ENCODE measurements around the gene STK24. TPM values are rescaled to one million over a fixed set of nuclear protein-coding genes. Genes with fewer than 3 reads are reported as not detected.

The STK24 gene
- total and polyA plus RNA-seq, 10 of the 15 experiments (the other 5 are each of a cell fraction or from before 2014, with no cell fraction given): 7.5 to 115 (median 52.9) TPM

DNA sequence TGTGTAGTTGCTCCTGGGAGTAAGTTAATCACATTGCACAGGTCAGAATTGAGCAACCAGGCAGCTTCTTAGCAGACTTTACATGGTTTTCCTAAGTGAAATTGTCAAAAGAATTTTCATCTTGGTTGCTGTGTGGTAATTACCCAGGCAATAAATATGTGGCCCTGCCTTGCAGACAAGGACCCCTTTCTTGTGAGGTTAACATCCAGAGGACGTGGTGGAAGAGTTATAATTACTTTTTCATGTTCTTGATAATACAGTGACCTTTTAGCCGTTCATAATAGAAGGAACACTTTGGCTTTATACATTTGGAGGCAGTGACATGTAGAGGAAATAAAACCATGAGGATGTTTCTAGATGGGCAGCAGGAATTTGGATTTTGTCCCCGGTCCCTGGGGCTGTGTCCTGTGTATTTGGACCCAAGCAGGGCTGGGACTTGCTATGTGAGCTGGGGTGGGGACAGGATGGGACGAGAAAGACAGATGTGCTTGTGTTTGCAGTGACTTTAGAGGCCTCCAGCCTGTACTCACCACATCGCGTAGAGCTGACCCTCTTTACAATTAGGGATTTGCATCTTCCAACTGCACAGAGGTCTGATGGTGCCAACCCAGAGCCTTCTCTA is 156.2 kb downstream of the STK24 start (continued):
- TF ChIP-seq, protein P1, sequence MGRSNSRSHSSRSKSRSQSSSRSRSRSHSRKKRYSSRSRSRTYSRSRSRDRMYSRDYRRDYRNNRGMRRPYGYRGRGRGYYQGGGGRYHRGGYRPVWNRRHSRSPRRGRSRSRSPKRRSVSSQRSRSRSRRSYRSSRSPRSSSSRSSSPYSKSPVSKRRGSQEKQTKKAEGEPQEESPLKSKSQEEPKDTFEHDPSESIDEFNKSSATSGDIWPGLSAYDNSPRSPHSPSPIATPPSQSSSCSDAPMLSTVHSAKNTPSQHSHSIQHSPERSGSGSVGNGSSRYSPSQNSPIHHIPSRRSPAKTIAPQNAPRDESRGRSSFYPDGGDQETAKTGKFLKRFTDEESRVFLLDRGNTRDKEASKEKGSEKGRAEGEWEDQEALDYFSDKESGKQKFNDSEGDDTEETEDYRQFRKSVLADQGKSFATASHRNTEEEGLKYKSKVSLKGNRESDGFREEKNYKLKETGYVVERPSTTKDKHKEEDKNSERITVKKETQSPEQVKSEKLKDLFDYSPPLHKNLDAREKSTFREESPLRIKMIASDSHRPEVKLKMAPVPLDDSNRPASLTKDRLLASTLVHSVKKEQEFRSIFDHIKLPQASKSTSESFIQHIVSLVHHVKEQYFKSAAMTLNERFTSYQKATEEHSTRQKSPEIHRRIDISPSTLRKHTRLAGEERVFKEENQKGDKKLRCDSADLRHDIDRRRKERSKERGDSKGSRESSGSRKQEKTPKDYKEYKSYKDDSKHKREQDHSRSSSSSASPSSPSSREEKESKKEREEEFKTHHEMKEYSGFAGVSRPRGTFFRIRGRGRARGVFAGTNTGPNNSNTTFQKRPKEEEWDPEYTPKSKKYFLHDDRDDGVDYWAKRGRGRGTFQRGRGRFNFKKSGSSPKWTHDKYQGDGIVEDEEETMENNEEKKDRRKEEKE (IDR thresholded peaks at IDR 0.05): no peak
- TF ChIP-seq, protein P2, sequence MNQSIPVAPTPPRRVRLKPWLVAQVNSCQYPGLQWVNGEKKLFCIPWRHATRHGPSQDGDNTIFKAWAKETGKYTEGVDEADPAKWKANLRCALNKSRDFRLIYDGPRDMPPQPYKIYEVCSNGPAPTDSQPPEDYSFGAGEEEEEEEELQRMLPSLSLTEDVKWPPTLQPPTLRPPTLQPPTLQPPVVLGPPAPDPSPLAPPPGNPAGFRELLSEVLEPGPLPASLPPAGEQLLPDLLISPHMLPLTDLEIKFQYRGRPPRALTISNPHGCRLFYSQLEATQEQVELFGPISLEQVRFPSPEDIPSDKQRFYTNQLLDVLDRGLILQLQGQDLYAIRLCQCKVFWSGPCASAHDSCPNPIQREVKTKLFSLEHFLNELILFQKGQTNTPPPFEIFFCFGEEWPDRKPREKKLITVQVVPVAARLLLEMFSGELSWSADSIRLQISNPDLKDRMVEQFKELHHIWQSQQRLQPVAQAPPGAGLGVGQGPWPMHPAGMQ (IDR thresholded peaks at IDR 0.05; ENCODE audit: borderline replicate concordance): no peak
- no peak for TF ChIP-seq NR2C1 (IDR thresholded peaks at IDR 0.05)

DNA sequence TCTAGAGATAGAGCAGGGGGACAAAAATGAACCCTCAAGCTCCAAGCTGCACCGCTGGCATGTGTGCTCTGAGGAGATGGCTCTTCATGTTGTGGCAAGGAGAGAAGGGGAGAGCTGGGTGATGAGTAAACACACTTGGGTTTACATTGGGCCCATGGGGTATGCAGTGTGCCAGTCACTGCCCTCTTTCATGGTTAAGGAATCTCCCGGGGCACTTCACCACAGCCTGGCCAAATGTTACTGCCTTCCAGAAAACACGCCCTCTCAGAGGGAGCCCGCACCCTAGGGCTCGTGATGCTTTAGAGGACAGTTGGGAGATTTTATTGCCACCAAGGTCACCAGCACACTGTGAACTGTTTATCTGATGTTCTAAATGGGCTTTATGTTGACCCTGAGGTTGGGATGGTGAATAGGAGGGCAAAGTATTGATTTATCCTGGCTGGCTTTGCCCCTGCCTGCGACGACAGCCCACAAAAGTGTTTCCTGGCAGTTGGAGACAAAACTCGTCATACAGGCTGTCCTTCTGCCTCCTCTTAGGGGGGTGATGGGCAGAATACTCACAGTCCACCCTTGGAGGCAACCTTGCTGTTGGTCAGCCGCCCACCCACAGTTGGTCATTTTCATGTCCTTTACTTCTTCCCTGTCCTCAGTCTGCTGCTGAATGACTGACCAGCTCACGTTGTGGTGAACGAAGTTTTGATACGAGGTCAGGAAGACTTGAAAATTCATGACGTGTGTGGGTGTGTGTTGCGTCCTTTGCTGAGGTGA is 156.9 kb downstream of the STK24 start:
- FAIRE-seq: no peak
- intact Hi-C loops (cut with micrococcal nuclease; ENCODE audit: unreplicated experiment): no loop called here

More for the DNA sequence above, 156.9 kb downstream of the STK24 start:
- Histone ChIP-seq H3K27me3 (replicated peaks in 1 of 2; ENCODE audit: control insufficient read depth in 2 of 2, insufficient read depth in 2 of 2, low read length in 1 of 2) (no peaks in the 10 kb centered on the region; a peak in 1 of 4 replicates), H4K20me1 (ENCODE audit: control insufficient read depth, insufficient read depth) (no peaks in the 10 kb centered on the region), H3K9me3 (replicated peaks; ENCODE audit: control insufficient read depth, insufficient read depth, low read length) (no peaks in the 10 kb centered on the region), H3K4me2 (ENCODE audit: control insufficient read depth, insufficient read depth) (no peak overlapping the region), H3K27ac (ENCODE audit: control insufficient read depth, insufficient read depth) (no peak overlapping the region), H3K36me3 (ENCODE audit: control insufficient read depth in 2 of 2, insufficient read depth in 2 of 2, low read length in 1 of 2) (no peaks in the 10 kb centered on the region), H3K4me1 (ENCODE audit: control insufficient read depth, insufficient read depth, low read length) (no peaks in the 10 kb centered on the region), H3K79me2 (ENCODE audit: control insufficient read depth, insufficient read depth, low read length) (no peaks in the 10 kb centered on the region), H2AFZ (ENCODE audit: control insufficient read depth, low read depth, low read length) (no peak overlapping the region), H3K9ac (ENCODE audit: control insufficient read depth, insufficient read depth, low read length) (no peak overlapping the region), H3K4me3 (no peak overlapping the region)
- POLR2A ChIA-PET: no interaction called here
- in situ Hi-C loops (cut with MboI): no loop called here
- CTCF ChIA-PET: no interaction called here
- no TSS peak for BruUV-seq (replicated peaks)
- WGBS (ENCODE audit: insufficient coverage, insufficient replicate concordance, low lambda C conversion rate, missing lambda C conversion rate): 25% methylated on average over 14 of the region's 14 CpGs
- DNase-seq (ENCODE audit: low read depth, low spot score): no peak
- RAD21 ChIA-PET (ENCODE audit: unreplicated experiment): no interaction called here
- no peak for TF ChIP-seq MTA3 (IDR thresholded peaks at IDR 0.05; ENCODE audit: borderline replicate concordance, low read length)
- TF ChIP-seq, protein P3, sequence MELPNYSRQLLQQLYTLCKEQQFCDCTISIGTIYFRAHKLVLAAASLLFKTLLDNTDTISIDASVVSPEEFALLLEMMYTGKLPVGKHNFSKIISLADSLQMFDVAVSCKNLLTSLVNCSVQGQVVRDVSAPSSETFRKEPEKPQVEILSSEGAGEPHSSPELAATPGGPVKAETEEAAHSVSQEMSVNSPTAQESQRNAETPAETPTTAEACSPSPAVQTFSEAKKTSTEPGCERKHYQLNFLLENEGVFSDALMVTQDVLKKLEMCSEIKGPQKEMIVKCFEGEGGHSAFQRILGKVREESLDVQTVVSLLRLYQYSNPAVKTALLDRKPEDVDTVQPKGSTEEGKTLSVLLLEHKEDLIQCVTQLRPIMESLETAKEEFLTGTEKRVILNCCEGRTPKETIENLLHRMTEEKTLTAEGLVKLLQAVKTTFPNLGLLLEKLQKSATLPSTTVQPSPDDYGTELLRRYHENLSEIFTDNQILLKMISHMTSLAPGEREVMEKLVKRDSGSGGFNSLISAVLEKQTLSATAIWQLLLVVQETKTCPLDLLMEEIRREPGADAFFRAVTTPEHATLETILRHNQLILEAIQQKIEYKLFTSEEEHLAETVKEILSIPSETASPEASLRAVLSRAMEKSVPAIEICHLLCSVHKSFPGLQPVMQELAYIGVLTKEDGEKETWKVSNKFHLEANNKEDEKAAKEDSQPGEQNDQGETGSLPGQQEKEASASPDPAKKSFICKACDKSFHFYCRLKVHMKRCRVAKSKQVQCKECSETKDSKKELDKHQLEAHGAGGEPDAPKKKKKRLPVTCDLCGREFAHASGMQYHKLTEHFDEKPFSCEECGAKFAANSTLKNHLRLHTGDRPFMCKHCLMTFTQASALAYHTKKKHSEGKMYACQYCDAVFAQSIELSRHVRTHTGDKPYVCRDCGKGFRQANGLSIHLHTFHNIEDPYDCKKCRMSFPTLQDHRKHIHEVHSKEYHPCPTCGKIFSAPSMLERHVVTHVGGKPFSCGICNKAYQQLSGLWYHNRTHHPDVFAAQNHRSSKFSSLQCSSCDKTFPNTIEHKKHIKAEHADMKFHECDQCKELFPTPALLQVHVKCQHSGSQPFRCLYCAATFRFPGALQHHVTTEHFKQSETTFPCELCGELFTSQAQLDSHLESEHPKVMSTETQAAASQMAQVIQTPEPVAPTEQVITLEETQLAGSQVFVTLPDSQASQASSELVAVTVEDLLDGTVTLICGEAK (IDR thresholded peaks at IDR 0.05; ENCODE audit: borderline replicate concordance): no peak
- no peak for ATAC-seq
- SMC1A ChIA-PET (ENCODE audit: uncharacterized antibody, unreplicated experiment): no interaction called here
